A204.1 (cell line): Measurements from ENCODE around the gene IMP4.
"Not testable (repeated sequence)": the region's sequence is repeated elsewhere in the genome, so short reads cannot be mapped to it uniquely, and the experiment has no call there.

Source experiments
- FAIRE-seq: peaks from 2 replicates; lab custom pipeline; 2012; peaks lifted over from hg19 to GRCh38; lab: Jason Lieb, UNC

IMP4 gene

GRCh38 chr2:130342533-130343275 is at the start of gene IMP4:
Gene IMP4, plus strand, starts transcription at chr2:130342897. Its CDS starts 36 bp downstream, at chr2:130342933.
- peak; percentile 95 for FAIRE-seq

GRCh38 chr2:130300258-130300969 is 42.3 kb upstream of the IMP4 start:
- FAIRE-seq = no peak

- no peak for FAIRE-seq
Measured at GRCh38 chr2:130300970-130301348, 41.7 kb upstream of the IMP4 start.

- no peak for FAIRE-seq
Measured at GRCh38 chr2:130302164-130302886, 40.4 kb upstream of the IMP4 start.

GRCh38 chr2:130303169-130303568 is 39.5 kb upstream of the IMP4 start:
- no peak for FAIRE-seq

- no peak for FAIRE-seq
Measured at GRCh38 chr2:130304726-130305125, 38.0 kb upstream of the IMP4 start.

- no peak for FAIRE-seq
Measured at GRCh38 chr2:130307850-130308249, 34.8 kb upstream of the IMP4 start.

GRCh38 chr2:130310881-130311280 is 31.8 kb upstream of the IMP4 start:
- FAIRE-seq = no peak

GRCh38 chr2:130313812-130314334 is 28.8 kb upstream of the IMP4 start:
- FAIRE-seq = no peak

- FAIRE-seq = no peak
Measured at GRCh38 chr2:130314377-130314776, 28.3 kb upstream of the IMP4 start.

GRCh38 chr2:130316596-130316995 is 26.1 kb upstream of the IMP4 start:
- no peak for FAIRE-seq

- FAIRE-seq = no peak
Measured at GRCh38 chr2:130318906-130319305, 23.8 kb upstream of the IMP4 start.

GRCh38 chr2:130319536-130319935 is 23.2 kb upstream of the IMP4 start:
- FAIRE-seq = no peak

- no peak for FAIRE-seq
Measured at GRCh38 chr2:130327703-130328527, 14.8 kb upstream of the IMP4 start.

GRCh38 chr2:130328710-130329109 is 14.0 kb upstream of the IMP4 start:
- FAIRE-seq = no peak

- no peak for FAIRE-seq
Measured at GRCh38 chr2:130332271-130333073, 10.2 kb upstream of the IMP4 start.

- not testable (repeated sequence) for FAIRE-seq
Measured at GRCh38 chr2:130333253-130333652, 9.4 kb upstream of the IMP4 start.

GRCh38 chr2:130334026-130334425 is 8.7 kb upstream of the IMP4 start:
- FAIRE-seq = no peak

GRCh38 chr2:130335226-130335625 is 7.5 kb upstream of the IMP4 start:
- no peak for FAIRE-seq

- FAIRE-seq = no peak
Measured at GRCh38 chr2:130336150-130336876, 6.4 kb upstream of the IMP4 start.
